Ovary (tissue), 3 donors: Measurements from ENCODE around the gene VIPR2.

Source experiments
- CTCF ChIP-seq, 3 donors: fragments of 450-650 bp in 2 of 3; fragments of 200-600 bp in 1 of 3; IDR thresholded peaks; one replicate each; pipeline versions ENCODE4 v1.5.1 to v1.8.0; 2016 to 2022; ENCODE audit warnings: antibody characterized with exemption in 3 of 3, mild to moderate bottlenecking in 1 of 3
- EP300 ChIP-seq: sonication (generic); formaldehyde crosslinking; IDR thresholded peaks from one replicate; pipeline ENCODE4 v1.6.1; 2017; ENCODE audit warnings: antibody characterized with exemption
- POLR2A ChIP-seq: fragments of 450-650 bp; IDR thresholded peaks from one replicate; pipeline ENCODE4 v1.6.1; 2017; ENCODE audit warnings: antibody characterized with exemption, mild to moderate bottlenecking, moderate library complexity
- donor health status: DM: no; HTN: no; CAD: no.

DNA sequence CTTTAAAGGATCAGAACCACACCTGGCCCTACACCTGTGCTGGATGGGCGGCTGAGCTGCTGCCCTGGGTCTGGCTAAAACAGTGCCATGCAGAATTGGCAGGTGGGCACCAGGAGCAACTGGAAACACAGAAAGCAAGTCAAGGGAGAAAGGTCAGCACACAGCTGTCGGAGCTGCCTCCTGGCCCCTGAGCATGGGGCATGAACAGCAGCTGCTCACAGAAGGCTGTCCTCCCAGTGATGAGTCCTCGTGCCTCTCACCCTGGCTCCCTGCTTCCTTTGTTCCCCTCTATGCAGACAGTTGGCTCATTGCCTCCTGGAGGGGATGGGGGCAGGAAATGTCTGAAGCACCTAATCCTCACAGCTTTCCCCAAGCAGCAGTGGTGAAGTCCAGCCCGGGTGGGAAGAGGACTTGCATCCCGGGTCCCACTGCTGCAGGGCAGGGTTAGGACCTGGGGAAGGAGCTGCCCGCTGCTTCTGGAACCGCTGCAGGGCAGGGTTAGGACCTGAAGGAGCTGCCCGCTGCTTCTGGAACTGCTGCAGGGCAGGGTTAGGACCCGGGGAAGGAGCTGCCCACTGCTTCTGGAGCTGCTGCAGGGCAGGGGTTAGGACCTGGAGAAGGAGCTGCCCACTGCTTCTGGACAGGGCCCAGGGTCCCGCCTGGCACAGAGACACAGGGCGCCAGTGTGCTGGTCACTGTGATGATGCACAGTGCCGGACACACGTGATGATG lies 37.3 kb downstream of the VIPR2 start:
- no peak for TF ChIP-seq CTCF (IDR thresholded peaks at IDR 0.05)
- TF ChIP-seq POLR2A, result no peak
- TF ChIP-seq EP300, result no peak
